Stimulated activated naive CD8-positive, alpha-beta T cell treated with anti-CD3 and anti-CD28 coated beads, Interleukin-15, Interleukin-2, amounts not matched to agents 100 ng/mL and 50 ng/mL, for 24 hours (primary cell): ENCODE measurements around the gene GALNT15.
A peak's percentile ranks its signal among the peaks of the same experiment; 100 is the strongest.

ENCODE experiments used
- H3K27ac Mint-ChIP-seq: one replicate; pipeline ENCODE4 v1.8.0; 2021; ENCODE audit warnings: mild to moderate bottlenecking, mixed read lengths
- H3K27me3 Mint-ChIP-seq: one replicate; pipeline ENCODE4 v1.8.0; 2021; ENCODE audit warnings: mixed read lengths
- H3K36me3 Mint-ChIP-seq: one replicate; pipeline ENCODE4 v1.8.0; 2021; ENCODE audit warnings: low read depth, mixed read lengths
- H3K4me1 Mint-ChIP-seq: one replicate; pipeline ENCODE4 v1.8.0; 2021; ENCODE audit warnings: low read depth, mixed read lengths
- H3K4me3 Mint-ChIP-seq: one replicate; pipeline ENCODE4 v1.8.0; 2021; ENCODE audit warnings: mild to moderate bottlenecking, mixed read lengths
- H3K9me3 Mint-ChIP-seq: one replicate; pipeline ENCODE4 v1.8.0; 2021; ENCODE audit warnings: mixed read lengths

GALNT15 gene

DNA sequence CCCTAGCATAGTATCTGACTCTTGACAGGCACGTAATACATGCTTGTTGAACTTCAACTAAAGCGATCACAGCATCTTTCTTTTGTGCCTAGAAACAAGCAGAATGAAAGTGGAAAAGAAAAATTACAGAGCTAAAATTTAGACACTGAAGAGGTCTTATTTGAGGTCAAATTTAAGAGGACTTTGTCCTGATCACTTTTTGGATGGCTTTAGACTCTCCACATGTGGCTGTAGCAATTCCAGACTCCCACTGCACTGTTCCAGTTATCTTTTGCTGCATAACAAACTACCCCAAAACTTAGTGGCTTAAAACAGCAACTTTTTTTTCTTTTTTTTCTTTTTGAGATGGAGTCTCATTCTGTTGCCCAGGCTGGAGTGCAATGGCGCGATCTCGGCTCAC is 66.7 kb downstream of the GALNT15 start:
- Mint-ChIP-seq H3K9me3 (no peaks in the 10 kb centered on the region), H3K4me3 (no peak overlapping the region), H3K4me1 (peaks cover 7% of the 10 kb centered on the region), H3K36me3 (no peaks in the 10 kb centered on the region), H3K27me3 (no peaks in the 10 kb centered on the region), H3K27ac (no peak overlapping the region)

- Mint-ChIP-seq H3K4me3 (no peak overlapping the region), H3K36me3 (no peaks in the 10 kb centered on the region), H3K27ac (no peak overlapping the region), H3K27me3 (no peaks in the 10 kb centered on the region), H3K4me1 (peaks cover 9% of the 10 kb centered on the region), H3K9me3 (no peaks in the 10 kb centered on the region)
Measured at GRCh38 chr3:16242177-16242576, 67.7 kb downstream of the GALNT15 start.

DNA sequence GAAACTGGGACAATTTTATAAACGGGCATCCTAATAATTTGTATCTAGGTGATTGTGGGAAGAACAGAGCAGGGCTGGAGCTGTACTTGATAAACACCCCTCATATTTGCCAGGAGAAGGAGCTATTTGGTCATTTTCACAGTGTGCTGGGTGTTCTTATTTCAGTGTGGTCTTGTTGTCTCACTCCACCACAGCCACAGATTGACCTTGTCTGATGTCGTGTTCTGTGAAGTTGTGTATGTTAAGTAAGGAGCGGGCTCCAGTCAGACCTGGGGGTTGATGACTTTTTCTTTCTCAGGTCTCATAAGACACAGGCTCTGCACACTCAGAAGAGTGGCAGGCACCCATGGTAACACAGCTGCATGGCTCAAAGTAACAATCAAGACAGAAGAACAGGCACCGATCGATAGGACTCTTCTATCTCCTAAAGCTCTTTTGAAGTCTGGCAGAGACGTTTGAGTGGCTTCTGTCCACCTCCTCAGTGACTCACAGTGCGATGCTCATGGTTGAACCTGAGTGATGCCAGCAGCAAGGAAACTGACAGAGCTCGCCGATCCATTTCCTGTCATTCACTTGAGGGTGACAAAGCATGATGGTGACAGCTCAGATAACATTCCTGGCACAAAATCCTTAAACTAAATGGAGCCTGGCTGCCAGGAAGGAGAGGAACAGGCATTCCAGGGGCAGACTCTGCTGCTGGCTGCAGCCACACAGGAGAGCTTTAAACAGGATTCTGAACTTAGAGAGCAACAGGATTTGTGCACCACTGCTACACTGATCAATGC is 69.4 kb downstream of the GALNT15 start:
- peak overlapping the region; percentile 4 for H3K27ac Mint-ChIP-seq
- peaks cover 15% of the 10 kb centered on the region for H3K4me1 Mint-ChIP-seq
- no peaks in the 10 kb centered on the region for H3K9me3 Mint-ChIP-seq
- H3K27me3 Mint-ChIP-seq, result no peaks in the 10 kb centered on the region
- H3K36me3 Mint-ChIP-seq, result no peaks in the 10 kb centered on the region
- H3K4me3 Mint-ChIP-seq, result no peak overlapping the region

DNA sequence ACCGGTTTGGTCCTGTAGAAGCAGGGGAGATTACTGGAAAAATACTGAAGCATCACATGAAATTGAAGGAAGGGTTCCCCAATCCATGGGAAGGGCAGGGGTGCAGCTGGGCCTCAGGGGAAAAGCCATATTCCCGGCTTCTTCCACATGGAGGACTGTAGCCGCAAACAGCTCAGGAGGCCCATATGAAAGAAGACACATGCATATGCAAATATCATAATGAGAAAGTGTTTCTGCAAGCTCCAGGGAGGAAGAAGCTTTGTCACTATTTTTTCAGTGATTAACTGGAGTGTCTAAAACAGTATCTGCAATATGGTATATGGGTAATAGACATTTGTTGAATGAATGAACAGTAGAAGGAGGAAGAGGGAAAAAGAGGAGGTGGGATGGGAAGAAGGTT is 71.1 kb downstream of the GALNT15 start:
- H3K27ac Mint-ChIP-seq, result no peak overlapping the region
- no peak overlapping the region for H3K4me3 Mint-ChIP-seq
- H3K36me3 Mint-ChIP-seq, result no peaks in the 10 kb centered on the region
- peaks cover 10% of the 10 kb centered on the region for H3K4me1 Mint-ChIP-seq
- no peaks in the 10 kb centered on the region for H3K27me3 Mint-ChIP-seq
- H3K9me3 Mint-ChIP-seq, result no peaks in the 10 kb centered on the region

DNA sequence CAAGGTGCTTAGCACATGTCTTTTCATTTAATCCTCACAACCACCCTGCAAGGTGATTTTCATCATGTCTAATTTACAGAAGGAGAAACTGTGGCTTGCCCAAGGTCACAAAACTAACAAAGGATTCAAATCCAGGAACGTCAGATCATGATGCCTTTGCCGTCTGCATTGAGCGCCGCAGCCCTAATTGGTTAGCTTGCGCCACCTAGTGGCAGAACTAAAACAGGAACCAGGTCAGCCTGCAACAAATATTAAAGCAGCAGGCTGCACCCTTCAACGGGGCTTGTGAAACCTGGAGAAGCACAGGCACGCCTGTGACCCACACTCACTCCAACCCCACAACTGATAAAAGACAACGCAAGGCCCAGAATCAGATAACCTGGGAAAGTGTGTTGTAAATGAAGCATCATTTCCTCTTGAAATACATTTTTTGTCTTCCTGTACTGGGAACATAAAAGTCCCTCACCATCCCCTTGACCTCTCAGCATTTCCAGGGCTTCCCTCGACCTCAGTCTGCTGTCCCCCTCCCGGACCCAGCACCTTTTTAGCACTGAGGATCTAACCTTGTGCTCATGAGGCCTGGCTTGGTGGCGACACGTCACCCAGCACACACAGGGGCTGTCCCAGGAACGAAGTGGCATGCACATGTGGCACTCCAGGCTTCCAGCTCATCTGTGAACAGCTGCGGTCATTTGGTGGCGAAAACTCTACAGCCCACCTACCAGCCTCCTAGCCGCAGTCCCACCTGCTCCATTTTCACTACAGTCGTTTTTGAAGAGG is 73.0 kb downstream of the GALNT15 start:
- no peaks in the 10 kb centered on the region for H3K27me3 Mint-ChIP-seq
- no peak overlapping the region for H3K4me3 Mint-ChIP-seq
- peaks cover 8% of the 10 kb centered on the region for H3K4me1 Mint-ChIP-seq
- H3K36me3 Mint-ChIP-seq, result no peaks in the 10 kb centered on the region
- H3K27ac Mint-ChIP-seq, result no peak overlapping the region
- H3K9me3 Mint-ChIP-seq, result no peaks in the 10 kb centered on the region

DNA sequence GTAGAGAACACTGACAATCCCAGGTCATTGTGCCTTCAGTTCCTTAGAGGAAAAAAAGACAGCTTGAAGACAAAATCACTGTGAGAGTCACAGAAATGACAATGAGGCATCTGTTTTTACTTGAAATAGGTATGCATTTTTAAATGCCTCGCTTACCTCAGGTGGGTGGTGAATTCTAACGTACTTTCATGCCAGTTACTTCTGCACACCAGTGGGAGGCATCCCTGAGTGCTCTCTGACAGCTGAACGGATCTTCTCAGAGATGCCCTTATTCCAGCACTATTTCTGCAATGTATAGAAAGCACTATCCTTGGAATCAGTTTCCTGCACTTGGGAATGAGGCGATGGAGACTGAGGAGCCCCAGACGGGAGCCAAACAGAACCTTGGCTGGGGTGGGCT is 74.1 kb downstream of the GALNT15 start:
- H3K4me3 Mint-ChIP-seq, result no peak overlapping the region
- no peaks in the 10 kb centered on the region for H3K36me3 Mint-ChIP-seq
- no peaks in the 10 kb centered on the region for H3K9me3 Mint-ChIP-seq
- no peak overlapping the region for H3K27ac Mint-ChIP-seq
- H3K27me3 Mint-ChIP-seq, result no peaks in the 10 kb centered on the region
- H3K4me1 Mint-ChIP-seq, result peaks cover 12% of the 10 kb centered on the region

GRCh38 chr3:16249336-16249735 is 74.9 kb downstream of the GALNT15 start:
- no peaks in the 10 kb centered on the region for H3K27me3 Mint-ChIP-seq
- H3K36me3 Mint-ChIP-seq, result no peaks in the 10 kb centered on the region
- no peaks in the 10 kb centered on the region for H3K9me3 Mint-ChIP-seq
- H3K27ac Mint-ChIP-seq, result no peak overlapping the region
- peaks cover 12% of the 10 kb centered on the region for H3K4me1 Mint-ChIP-seq
- no peak overlapping the region for H3K4me3 Mint-ChIP-seq

GRCh38 chr3:16249886-16250285 is 75.4 kb downstream of the GALNT15 start:
- no peak overlapping the region for H3K27ac Mint-ChIP-seq

GRCh38 chr3:16251316-16252085 is 77.0 kb downstream of the GALNT15 start:
- Mint-ChIP-seq H3K9me3 (no peaks in the 10 kb centered on the region), H3K4me1 (peaks cover 17% of the 10 kb centered on the region), H3K27me3 (no peaks in the 10 kb centered on the region), H3K27ac (peak overlapping the region; percentile 57), H3K36me3 (no peaks in the 10 kb centered on the region), H3K4me3 (no peak overlapping the region)

More at GRCh38 chr3:16249886-16250285, 75.4 kb downstream of the GALNT15 start:
- no peaks in the 10 kb centered on the region for H3K27me3 Mint-ChIP-seq
- H3K9me3 Mint-ChIP-seq, result no peaks in the 10 kb centered on the region
- H3K36me3 Mint-ChIP-seq, result no peaks in the 10 kb centered on the region
- peaks cover 14% of the 10 kb centered on the region for H3K4me1 Mint-ChIP-seq
- no peak overlapping the region for H3K4me3 Mint-ChIP-seq

DNA sequence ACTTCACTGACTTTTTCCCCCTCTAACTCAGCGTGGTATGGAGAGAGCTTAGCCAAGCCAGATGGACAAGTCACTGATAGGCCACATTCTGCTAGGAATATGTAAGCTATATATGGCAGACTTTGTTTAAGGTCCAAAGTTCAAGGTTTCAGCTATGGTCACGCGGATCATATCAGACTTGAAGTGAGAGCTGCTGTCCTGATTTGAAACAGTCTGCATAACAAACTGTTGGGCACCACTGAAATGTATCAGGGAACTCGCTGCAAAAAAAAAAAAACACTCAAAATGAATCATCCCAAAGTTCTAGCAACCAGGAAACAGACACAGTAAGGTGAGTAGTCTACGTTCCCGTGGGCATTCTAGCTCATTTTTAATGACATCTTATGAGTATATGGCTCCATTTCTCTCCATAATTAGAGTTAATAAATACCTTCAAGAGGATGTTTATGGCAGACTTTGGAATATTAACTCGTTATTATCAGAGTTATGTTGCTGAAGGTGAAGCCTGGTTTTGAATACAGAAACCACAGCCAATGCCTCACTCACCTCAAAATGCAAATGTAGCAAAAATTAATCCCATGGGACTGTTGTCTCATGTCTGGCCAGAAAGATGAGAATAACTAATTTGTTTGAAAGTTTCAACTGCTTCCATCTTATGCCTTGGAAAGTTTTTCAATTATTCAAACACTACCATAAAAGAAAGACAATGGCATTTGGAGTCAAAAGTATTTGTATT is 77.9 kb downstream of the GALNT15 start:
- Mint-ChIP-seq H3K9me3 (no peaks in the 10 kb centered on the region), H3K4me1 (peaks cover 13% of the 10 kb centered on the region), H3K27ac (no peak overlapping the region), H3K36me3 (no peaks in the 10 kb centered on the region), H3K27me3 (no peaks in the 10 kb centered on the region), H3K4me3 (no peak overlapping the region)

- Mint-ChIP-seq H3K27me3 (no peaks in the 10 kb centered on the region), H3K36me3 (no peaks in the 10 kb centered on the region), H3K4me1 (peaks cover 10% of the 10 kb centered on the region), H3K9me3 (no peaks in the 10 kb centered on the region), H3K27ac (no peak overlapping the region), H3K4me3 (no peak overlapping the region)
Measured at GRCh38 chr3:16252988-16253387, 78.5 kb downstream of the GALNT15 start.

DNA sequence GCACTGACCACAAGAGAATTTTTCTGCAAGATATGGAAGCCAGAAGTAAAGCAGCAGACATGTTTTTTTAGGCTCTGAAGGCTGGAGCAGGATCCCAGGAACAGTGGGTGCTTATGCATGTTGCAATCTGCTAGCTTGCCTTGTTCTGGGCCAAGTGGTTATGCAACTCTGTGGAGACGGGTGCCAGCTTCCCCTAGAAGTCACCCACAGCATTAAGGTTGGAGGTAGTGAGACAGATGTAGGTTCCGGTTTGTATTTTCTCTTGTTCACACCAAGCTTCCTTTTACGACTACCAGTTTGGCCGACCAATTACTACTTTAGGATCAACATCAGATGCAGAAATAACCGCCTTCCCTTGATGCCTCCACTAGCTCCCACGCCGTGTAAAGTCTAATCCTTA is 79.1 kb downstream of the GALNT15 start:
- Mint-ChIP-seq H3K27me3 (no peaks in the 10 kb centered on the region), H3K4me1 (peaks cover 10% of the 10 kb centered on the region), H3K9me3 (no peaks in the 10 kb centered on the region), H3K36me3 (no peaks in the 10 kb centered on the region), H3K4me3 (no peak overlapping the region), H3K27ac (no peak overlapping the region)

- H3K27ac Mint-ChIP-seq, result no peak overlapping the region
- peaks cover 13% of the 10 kb centered on the region for H3K4me1 Mint-ChIP-seq
- H3K27me3 Mint-ChIP-seq, result no peaks in the 10 kb centered on the region
- no peaks in the 10 kb centered on the region for H3K9me3 Mint-ChIP-seq
- no peak overlapping the region for H3K4me3 Mint-ChIP-seq
- peaks cover 8% of the 10 kb centered on the region for H3K36me3 Mint-ChIP-seq
Measured at GRCh38 chr3:16254916-16255315, 80.4 kb downstream of the GALNT15 start.

DNA sequence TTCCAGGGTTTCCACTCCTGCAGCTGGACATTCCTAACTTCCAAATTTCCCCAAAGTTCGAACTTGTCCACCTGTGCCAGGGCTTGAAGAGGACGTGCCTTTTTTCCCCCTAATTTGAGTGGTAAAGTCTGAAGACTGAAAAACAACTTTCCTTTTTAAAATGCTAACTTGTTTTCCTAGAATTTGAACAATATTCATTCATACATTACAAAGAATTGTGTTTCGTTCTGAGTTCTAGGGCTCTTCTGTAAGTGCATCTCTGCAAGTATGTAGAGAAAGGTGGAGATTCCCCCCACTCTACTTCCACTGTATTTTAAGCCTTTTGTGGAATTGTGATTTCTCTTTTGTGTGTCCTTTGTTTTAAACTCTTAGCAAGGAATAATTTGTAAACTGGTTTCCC is 80.8 kb downstream of the GALNT15 start:
- Mint-ChIP-seq H3K9me3 (no peaks in the 10 kb centered on the region), H3K27me3 (no peaks in the 10 kb centered on the region), H3K4me1 (peaks cover 14% of the 10 kb centered on the region), H3K4me3 (no peak overlapping the region), H3K27ac (no peak overlapping the region), H3K36me3 (peaks cover 12% of the 10 kb centered on the region)
